Anterior cingulate cortex (tissue), 58 donors: ENCODE measurements around the gene PKP2.
A peak's percentile ranks its signal among the peaks of the same experiment; 100 is the strongest.
"Not testable (repeated sequence)": the region's sequence is repeated elsewhere in the genome, so short reads cannot be mapped to it uniquely, and the experiment has no call there.

Experiments
- DNase-seq, 58 donors: peaks; one replicate each; lab custom pipeline; 2025; lab: John Stamatoyannopoulos, UW

The PKP2 gene

DNA sequence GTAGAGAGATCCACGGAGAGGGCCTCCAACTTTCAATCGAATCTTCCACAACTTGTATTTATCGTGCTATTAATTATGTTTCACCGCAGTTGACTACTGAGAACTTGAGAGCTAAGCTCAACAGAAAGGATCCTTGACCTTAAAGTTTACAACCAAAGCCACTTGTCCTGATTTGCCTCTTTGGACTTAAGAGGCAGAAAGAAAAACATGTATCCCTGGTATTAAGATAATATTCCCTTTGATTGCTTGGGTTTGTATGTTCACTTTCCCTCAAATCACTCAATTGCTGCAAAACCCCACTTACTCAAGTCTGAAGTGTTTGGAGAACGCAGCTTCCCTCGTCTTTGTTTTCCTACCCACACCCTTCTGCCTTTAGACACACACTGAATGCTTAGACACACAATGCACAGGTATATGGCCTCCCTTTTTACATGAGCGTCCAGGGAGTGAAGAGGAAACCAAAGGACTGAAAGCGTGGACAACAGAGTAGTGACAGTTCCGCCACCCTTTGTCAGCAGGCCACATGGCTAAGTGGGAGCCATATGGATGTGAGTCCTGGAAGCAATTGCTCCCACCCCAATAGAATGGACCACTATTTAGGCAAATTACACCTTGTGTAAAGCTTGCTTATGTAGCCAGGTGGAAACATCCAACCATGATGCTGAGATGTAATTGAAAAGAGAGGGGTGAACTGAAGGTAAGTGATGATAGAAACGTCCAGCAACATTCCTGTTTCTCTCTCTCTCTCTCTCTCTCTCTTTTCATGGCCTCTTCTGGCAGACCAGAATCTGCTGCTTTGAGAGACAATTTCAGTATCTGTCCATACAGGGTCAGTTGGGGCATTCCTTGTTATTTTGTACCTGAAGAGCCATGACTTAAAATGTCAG is 1.4 kb upstream of the PKP2 start:
- no peak for DNase-seq

GRCh38 chr12:32897281-32897610 is 669 bp upstream of the PKP2 start:
- DNase-seq = peak in 1 of 58 donors; percentile 7

DNA sequence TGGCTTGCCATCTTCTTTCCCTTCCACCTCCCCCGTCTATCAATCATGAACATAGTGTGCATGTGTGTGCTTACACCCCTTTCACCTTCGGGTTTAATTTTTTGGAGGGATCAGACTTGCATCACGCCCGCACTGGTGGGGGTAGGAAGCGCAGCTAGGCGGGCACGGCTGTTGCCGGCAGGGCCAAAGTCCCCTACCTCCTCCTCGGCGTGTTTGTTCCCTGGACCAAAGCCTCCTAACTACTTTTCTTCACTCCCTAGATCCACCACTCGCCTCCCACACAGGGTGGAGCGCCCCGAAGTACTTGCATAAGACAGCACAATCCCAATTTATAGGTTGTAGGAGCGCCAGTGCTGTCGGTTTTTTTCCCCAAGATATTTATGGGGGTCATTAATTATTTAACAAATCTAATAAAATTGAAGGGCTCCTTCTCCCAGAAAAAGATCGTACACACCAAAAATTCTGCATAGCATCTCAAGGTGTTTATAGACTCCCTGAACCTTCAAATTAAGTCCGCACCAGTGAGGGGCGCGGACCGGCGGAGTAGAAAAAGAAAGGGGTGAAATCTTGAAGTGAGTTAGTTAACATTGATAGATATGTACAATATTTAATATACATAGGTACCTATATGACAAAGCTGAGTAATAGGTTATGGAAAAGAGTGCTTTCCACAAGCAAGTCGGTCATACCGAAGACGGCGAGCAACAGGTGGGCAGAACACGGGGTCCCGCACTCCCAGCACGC is 717 bp downstream of the PKP2 start:
- no peak for DNase-seq

DNA sequence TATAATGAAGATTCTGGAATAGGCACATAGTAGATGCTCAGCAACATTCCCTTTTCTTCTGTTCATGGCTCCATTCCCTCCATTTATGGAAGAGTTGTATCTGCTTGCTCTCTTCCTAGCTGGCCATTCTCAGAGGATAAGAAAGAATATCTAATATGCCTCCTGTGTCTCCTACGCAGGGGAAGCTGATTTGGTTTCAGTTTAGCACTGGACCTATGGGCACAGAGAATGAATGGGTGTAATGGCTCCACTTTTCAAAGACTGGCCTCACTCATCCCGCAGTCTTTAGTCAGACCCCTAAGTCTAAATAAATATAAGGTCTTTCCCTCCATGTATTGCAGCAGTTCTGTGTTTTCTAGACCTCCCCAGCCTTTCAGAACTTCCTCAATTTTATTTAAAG is 2.0 kb downstream of the PKP2 start:
- no peak for DNase-seq

GRCh38 chr12:32893458-32893857 is 3.1 kb downstream of the PKP2 start:
- DNase-seq = no peak

DNA sequence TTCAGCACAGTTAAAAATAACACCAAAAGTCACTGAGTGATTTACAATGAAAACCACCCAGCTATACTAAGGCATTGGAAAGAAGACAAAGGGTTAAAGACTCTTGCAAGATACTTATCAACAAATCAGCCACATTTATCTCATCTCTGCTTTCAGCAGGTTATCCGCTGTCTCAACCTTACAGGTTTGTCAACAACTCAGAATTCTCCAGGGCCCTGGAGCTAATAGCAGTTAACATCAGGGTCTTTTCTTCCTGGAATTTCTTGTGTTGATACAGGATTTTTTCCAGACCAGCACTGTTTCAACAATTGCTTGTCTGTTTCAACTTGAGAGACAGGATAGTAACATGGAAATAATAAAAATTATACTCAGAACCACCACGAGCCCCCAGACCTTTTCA is 3.5 kb downstream of the PKP2 start:
- DNase-seq = no peak

GRCh38 chr12:32892369-32892768 is 4.2 kb downstream of the PKP2 start:
- not testable (repeated sequence) for DNase-seq

- no peak for DNase-seq
Measured at GRCh38 chr12:32891956-32892355, 4.6 kb downstream of the PKP2 start.

- DNase-seq = no peak
Measured at GRCh38 chr12:32891526-32891925, 5.1 kb downstream of the PKP2 start.

GRCh38 chr12:32889011-32889760 is 7.4 kb downstream of the PKP2 start:
- no peak for DNase-seq

DNA sequence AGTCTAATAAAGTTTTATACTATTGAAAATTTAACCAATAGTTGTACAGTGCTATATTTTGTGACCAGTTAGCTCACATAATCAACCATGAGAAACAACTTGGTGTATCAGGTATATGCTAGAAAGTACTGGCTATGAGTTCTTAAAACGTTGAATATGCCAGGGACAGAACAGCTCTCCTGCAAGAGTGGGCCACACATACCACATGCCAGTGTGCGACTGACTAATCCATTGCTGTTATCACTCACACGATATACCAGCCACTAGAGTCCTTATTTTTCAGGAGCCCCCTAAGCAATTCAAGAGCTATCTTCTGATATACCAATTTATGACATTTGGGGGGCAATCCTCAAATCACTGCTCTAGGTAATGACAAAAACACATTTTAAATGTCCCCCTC is 9.5 kb downstream of the PKP2 start:
- no peak for DNase-seq

- DNase-seq = no peak
Measured at GRCh38 chr12:32885831-32886230, 10.7 kb downstream of the PKP2 start.

GRCh38 chr12:32884962-32885361 is 11.6 kb downstream of the PKP2 start:
- DNase-seq = no peak

- DNase-seq = no peak
Measured at GRCh38 chr12:32881702-32882101, 14.9 kb downstream of the PKP2 start.

DNA sequence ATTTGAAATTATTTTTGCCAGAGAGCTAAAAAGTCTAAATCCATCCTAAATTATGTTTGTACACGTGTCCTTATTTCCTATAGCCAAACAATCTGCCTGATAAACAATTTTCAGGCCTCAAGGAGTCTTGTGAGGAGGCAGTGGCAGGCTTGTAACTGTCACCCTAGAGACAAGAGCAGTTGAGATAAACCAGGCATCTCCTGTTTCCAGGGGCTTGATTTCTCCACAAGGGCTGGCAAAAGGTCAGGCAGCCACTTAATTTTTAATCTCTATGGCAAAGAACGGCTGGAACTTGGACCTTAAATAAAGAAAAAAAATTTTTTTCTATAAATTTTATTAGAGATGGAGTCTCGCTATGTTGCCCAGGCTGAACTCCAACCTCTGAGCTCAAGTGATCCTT is 15.5 kb downstream of the PKP2 start:
- no peak for DNase-seq

GRCh38 chr12:32879066-32879465 is 17.5 kb downstream of the PKP2 start:
- DNase-seq = not testable (repeated sequence)

- peak in 27 of 58 donors; percentile 1 to 69 (median 18) for DNase-seq
Measured at GRCh38 chr12:32877601-32878459, 18.7 kb downstream of the PKP2 start.

- no peak for DNase-seq
Measured at GRCh38 chr12:32876004-32876403, 20.6 kb downstream of the PKP2 start.

DNA sequence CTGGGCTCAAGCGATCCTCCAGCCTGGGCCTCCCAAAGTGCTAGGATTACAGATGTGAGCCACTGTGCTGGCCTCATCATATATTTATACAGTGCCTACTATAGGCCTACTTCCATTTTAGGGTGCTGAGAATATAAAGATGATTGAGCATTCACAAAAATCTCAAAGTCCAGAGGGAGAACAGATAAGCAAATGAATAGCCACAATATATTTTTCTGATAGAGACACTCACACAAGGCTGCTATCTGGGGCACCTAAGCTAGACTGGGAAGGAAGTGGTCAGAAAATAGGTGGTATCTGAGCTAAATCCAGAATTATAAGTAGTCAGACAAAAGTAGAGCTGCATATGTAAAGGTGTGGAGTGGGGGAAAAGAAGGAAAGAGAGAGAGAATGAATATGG is 21.6 kb downstream of the PKP2 start:
- no peak for DNase-seq

DNA sequence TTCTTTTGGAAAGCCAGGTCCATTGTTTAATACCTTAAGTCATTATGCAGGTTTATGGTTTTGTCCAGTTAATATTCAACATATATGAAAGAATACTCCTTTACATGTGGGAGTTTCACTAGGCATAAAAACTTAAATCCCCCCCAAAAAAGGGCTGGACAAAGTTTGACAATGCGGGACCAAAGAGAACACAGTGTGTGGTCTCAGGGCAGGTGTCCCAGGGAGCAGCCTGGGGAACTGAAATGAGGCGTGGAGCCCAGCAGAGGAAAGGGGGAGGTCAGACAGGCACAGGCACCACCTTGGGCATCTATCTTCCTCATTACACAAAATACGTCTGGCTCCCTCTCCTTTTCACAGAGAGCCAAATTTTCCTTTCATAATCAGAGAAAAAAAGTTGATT is 22.5 kb downstream of the PKP2 start:
- no peak for DNase-seq
